Lung (tissue), 12 donors: ENCODE results near the gene NEAT1. TPM values are rescaled to one million over a fixed set of nuclear protein-coding genes. Genes with fewer than 3 reads are reported as not detected.

Experiments used
- ATAC-seq: fragments of 200-7000 bp; cut with Tn5 transposase; one replicate; pipeline ENCODE4 v1.9.1; 2020; ENCODE audit warnings: moderate number of reproducible peaks; ENCODE audit not compliant: insufficient read depth, low FRiP score
- DNase-seq, 3 donors: peaks; one replicate each; pipeline ENCODE4 v3.0.0-alpha.2; 2013 to 2017
- H3K27ac ChIP-seq, 2 donors: one replicate each; pipeline ENCODE4 v1.5.1; 2013; ENCODE audit warnings: mild to moderate bottlenecking in 2 of 2, moderate library complexity in 2 of 2, control low read depth in 1 of 2, inconsistent platforms in 1 of 2, low read depth in 1 of 2, low read length in 1 of 2
- H3K27me3 ChIP-seq, 3 donors: one replicate each; pipeline ENCODE4 v1.5.1; 2013; ENCODE audit warnings: low read length in 2 of 3; ENCODE audit not compliant: control insufficient read depth in 3 of 3, insufficient read depth in 3 of 3
- H3K36me3 ChIP-seq, 4 donors: one replicate each; pipeline ENCODE4 v1.5.1; 2013; ENCODE audit warnings: low read length in 4 of 4, mild to moderate bottlenecking in 1 of 4, moderate library complexity in 1 of 4; ENCODE audit not compliant: control insufficient read depth in 4 of 4, insufficient read depth in 4 of 4
- H3K4me1 ChIP-seq, 5 donors: one replicate each; pipeline ENCODE4 v1.5.1; 2013; ENCODE audit warnings: low read length in 5 of 5, mild to moderate bottlenecking in 2 of 5, moderate library complexity in 1 of 5; ENCODE audit not compliant: control insufficient read depth in 5 of 5, insufficient read depth in 5 of 5
- H3K4me3 ChIP-seq: one replicate; pipeline ENCODE4 v1.5.1; 2013; ENCODE audit warnings: mild to moderate bottlenecking, control low read depth, moderate library complexity
- H3K9ac ChIP-seq, 2 donors: one replicate each; pipeline ENCODE4 v1.5.1; 2013; ENCODE audit warnings: low read length in 2 of 2, control low read depth in 1 of 2; ENCODE audit not compliant: insufficient read depth in 1 of 2
- H3K9me3 ChIP-seq, 4 donors: one replicate each; pipeline ENCODE4 v1.5.1; 2013; ENCODE audit warnings: low read length in 3 of 4, mild to moderate bottlenecking in 1 of 4, moderate library complexity in 1 of 4; ENCODE audit not compliant: control insufficient read depth in 4 of 4, insufficient read depth in 3 of 4
- WGBS, 2 donors: extraction: QIAGEN DNeasy Blood & Tissue Kit; methylation state at CpG; one replicate each; pipeline ENCODE4 v1.1.7; 2013; 5-methylcytosine and 5-hydroxymethylcytosine counted together
- polyA plus RNA-seq, 2 donors: library from polyadenylated mRNA; stranded (reverse); fragments of 200-250 nt; gene quantifications; one replicate each; pipeline ENCODE4 v1.2.1, GENCODE V29; 2013
- total RNA-seq, 2 donors: library from RNA; depleted of rRNA in 1 of 2; stranded (reverse); fragments of >200 nt in 1 of 2; gene quantifications; one replicate each; pipeline ENCODE4 v1.2.1, GENCODE V29; 2014 to 2021
- TF ChIP-seq, protein P1 (sequence below): IDR thresholded peaks from 2 replicates; pipeline ENCODE4 v1.5.1; 2012; ENCODE audit warnings: mild to moderate bottlenecking; ENCODE audit errors: control extremely low read depth, extremely low read depth
- donor health status: control.
- donor health status: control.
- donor health status: Bipolar disorder and iron deficiency.
- donor health status: healthy.
- donor health status: DM: yes; HTN: yes; CAD: no.

NEAT1 gene
- total and polyA plus RNA-seq, 4 donors: 481 to 1,176 (median 715) TPM

DNA sequence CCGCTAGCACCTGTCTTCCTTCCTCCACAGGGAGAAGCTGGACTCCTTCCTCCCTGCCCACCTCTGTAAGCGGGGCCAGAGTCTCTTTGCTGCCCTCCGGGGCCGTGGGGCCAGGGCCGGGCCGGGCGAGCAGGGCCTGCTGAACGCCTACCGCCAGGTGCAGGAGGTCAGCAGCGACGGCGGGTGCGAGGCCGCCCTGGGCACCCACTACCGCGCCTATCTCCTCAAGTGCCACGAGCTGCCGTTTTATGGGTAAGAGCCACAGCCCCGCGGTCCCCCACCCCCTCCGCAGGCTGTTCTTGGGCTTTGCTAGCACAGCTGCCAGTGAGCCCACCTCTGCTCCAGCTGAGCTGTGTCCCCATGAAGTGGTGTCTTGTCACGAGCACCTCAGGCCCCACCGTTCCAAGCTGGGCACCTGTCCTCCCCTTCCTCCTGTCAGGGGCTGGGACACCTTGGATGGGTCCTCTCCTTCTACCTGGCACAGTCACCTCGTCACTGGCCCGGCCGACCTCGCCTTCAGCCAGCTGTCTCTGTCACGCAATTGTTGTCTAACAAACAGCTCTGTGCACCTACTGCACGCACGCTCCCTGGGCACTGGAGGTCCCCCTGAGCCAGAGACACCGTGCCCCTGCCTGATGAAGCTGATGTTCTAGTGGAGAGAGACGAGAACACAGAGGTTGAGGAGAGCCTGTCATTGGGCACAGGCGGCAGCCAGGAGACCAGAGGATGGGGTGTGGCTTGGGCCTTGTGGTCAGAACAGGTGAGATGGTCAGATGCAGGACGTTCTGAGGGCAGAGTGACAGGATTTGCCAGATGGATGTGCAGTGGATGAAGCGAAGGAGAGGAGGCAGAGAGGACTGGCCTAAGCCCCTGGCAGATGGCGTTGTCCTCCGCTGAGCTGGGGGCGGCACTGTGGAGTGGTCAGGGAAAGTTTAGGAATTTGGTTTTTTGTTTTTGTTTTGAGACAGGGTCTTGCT, 25.5 kb upstream of the NEAT1 start:
- Histone ChIP-seq H3K4me1 (peaks cover 0 to 1% (median 0%) of the 10 kb centered on the region in 5 donors), H3K27me3 (no peaks in the 10 kb centered on the region), H3K4me3 (no peak overlapping the region), H3K36me3 (peaks cover 0 to 82% (median 7%) of the 10 kb centered on the region in 4 donors), H3K27ac (no peak overlapping the region), H3K9me3 (no peaks in the 10 kb centered on the region), H3K9ac (no peak overlapping the region)
- TF ChIP-seq, protein P1, sequence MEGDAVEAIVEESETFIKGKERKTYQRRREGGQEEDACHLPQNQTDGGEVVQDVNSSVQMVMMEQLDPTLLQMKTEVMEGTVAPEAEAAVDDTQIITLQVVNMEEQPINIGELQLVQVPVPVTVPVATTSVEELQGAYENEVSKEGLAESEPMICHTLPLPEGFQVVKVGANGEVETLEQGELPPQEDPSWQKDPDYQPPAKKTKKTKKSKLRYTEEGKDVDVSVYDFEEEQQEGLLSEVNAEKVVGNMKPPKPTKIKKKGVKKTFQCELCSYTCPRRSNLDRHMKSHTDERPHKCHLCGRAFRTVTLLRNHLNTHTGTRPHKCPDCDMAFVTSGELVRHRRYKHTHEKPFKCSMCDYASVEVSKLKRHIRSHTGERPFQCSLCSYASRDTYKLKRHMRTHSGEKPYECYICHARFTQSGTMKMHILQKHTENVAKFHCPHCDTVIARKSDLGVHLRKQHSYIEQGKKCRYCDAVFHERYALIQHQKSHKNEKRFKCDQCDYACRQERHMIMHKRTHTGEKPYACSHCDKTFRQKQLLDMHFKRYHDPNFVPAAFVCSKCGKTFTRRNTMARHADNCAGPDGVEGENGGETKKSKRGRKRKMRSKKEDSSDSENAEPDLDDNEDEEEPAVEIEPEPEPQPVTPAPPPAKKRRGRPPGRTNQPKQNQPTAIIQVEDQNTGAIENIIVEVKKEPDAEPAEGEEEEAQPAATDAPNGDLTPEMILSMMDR: no peak
- no peak for DNase-seq
- ATAC-seq: no peak
- WGBS, 2 donors: 91 to 94% methylated on average over 38 of the region's 38 CpGs

DNA sequence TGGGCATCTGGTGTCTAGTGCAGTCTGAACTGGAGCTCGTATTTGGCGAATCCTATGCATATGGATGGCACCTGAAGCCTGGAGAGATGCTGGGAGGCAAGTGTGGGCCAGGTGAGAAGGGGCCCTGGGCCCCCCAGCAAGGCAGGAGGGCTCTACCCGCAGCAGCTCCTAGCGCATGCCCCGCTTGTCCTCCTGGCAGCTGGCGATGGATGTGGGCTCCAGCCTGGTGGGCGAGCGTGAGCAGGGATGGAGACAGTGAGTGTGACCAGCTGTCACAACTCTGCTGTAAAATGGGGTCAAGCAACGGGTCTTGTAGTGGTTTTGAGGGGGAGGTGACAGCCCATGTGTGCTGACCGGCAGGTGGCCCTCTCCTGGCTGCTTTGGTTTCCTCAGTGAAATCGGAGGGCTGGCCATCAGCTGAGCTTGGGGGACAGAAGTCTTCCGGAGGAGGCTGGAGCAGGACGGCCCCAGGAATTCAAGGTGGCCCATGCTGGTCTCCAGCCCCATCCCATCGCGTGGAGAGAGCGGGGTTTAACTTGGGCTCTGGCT, 24.2 kb upstream of the NEAT1 start:
- peaks cover 0 to 70% (median 7%) of the 10 kb centered on the region in 4 donors for H3K36me3 ChIP-seq

DNA sequence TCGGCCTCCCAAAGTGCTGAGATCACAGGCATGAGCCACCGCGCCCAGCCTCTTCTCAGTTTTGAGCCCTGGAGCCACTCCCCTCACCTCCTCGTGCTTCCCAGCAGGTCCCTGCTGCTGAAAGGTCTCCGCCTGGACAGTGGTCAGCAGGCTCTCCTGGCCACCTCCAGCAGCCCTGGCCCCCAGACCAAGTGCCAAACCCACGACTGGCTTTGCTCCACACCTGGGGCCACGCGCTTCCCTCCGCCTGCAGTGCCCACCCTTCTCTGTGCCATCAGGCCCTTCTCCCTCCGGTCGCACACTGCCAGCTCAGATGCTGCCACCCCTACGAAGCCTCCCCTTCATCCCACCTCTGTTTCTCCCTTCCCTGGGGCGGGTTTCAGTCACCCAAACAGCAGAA, 23.3 kb upstream of the NEAT1 start:
- WGBS, 2 donors: 92 to 96% methylated on average over 13 of the region's 13 CpGs
- H3K4me1 ChIP-seq: peaks cover 0 to 4% (median 0%) of the 10 kb centered on the region in 5 donors
- no peaks in the 10 kb centered on the region for H3K9me3 ChIP-seq
- no peak for ATAC-seq
- H3K27ac ChIP-seq: no peak overlapping the region
- H3K9ac ChIP-seq: no peak overlapping the region
- no peak overlapping the region for H3K4me3 ChIP-seq
- H3K27me3 ChIP-seq: no peaks in the 10 kb centered on the region
- no peak for DNase-seq
- H3K36me3 ChIP-seq: peaks cover 0 to 71% (median 7%) of the 10 kb centered on the region in 4 donors
- TF ChIP-seq, protein P1: no peak

More for the DNA sequence above, 24.2 kb upstream of the NEAT1 start:
- TF ChIP-seq, protein P1: no peak
- H3K27ac ChIP-seq: no peak overlapping the region
- no peaks in the 10 kb centered on the region for H3K27me3 ChIP-seq
- no peak overlapping the region for H3K9ac ChIP-seq
- WGBS, 2 donors: 89 to 90% methylated on average over 16 of the region's 16 CpGs
- no peaks in the 10 kb centered on the region for H3K4me1 ChIP-seq
- no peak overlapping the region for H3K4me3 ChIP-seq
- DNase-seq: no peak
- ATAC-seq: no peak
- no peaks in the 10 kb centered on the region for H3K9me3 ChIP-seq
